ENCODE data around the gene FGF22.

The FGF22 gene

DNA sequence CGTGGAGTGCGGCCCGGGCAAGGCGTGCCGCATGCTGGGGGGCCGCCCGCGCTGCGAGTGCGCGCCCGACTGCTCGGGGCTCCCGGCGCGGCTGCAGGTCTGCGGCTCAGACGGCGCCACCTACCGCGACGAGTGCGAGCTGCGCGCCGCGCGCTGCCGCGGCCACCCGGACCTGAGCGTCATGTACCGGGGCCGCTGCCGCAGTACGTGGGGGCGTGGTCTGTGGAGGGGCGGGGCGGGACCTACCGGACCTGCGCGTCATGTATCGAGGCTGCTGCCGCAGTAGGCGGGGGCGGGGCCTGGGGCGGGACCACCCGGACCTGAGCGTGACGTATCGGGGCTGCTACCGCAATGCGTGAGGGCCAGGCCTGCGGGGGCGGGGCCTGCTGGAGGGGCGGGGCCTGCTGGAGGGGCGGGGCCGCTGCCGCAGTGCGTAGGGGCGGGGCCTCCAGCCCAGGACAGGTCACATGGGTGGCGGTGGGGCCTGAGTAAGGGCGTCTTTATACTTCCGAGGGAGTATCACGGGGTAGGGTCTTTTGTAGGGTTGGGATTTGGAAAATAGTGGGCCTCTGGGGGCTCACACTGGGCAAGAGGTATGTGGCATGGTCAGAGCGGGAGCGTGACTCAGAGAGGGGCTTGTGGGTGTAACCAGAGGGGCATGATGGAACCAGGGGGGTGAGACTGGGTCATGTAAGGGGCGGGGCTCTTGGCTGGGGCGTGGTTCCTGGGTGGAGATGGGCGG, 40.8 kb downstream of the FGF22 start:
- peak; percentile 100 for DNase-seq (ENCODE audit: low read depth)

DNA sequence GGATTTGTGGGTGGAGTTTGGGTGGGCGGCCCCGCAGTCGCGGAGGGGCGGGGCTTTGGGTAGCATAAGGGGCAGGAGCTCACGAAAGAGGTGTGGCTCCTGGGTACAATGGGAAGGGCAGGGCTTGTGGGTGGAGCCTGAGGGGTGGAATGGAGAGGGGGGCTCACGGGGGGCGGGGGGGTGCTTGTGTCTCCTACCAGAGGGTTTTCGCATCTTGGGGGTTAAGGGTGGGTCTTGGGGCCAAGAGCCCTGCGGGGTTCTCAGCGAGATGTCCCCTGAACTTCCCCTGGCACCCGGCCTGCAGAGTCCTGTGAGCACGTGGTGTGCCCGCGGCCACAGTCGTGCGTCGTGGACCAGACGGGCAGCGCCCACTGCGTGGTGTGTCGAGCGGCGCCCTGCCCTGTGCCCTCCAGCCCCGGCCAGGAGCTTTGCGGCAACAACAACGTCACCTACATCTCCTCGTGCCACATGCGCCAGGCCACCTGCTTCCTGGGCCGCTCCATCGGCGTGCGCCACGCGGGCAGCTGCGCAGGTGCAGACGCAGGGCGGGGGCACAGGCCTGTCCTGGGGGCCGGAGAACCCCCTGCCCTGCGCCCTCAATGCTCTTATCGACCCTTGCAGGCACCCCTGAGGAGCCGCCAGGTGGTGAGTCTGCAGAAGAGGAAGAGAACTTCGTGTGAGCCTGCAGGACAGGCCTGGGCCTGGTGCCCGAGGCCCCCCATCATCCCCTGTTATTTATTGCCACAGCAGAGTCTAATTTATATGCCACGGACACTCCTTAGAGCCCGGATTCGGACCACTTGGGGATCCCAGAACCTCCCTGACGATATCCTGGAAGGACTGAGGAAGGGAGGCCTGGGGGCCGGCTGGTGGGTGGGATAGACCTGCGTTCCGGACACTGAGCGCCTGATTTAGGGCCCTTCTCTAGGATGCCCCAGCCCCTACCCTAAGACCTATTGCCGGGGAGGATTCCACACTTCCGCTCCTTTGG, 41.6 kb downstream of the FGF22 start:
- DNase-seq (ENCODE audit: low read depth) = no peak

DNA sequence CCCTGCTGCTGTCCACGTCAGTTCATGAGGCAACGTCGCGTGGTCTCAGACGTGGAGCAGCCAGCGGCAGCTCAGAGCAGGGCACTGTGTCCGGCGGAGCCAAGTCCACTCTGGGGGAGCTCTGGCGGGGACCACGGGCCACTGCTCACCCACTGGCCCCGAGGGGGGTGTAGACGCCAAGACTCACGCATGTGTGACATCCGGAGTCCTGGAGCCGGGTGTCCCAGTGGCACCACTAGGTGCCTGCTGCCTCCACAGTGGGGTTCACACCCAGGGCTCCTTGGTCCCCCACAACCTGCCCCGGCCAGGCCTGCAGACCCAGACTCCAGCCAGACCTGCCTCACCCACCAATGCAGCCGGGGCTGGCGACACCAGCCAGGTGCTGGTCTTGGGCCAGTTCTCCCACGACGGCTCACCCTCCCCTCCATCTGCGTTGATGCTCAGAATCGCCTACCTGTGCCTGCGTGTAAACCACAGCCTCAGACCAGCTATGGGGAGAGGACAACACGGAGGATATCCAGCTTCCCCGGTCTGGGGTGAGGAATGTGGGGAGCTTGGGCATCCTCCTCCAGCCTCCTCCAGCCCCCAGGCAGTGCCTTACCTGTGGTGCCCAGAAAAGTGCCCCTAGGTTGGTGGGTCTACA, 43.1 kb downstream of the FGF22 start:
- no peak for DNase-seq (ENCODE audit: low read depth)

DNA sequence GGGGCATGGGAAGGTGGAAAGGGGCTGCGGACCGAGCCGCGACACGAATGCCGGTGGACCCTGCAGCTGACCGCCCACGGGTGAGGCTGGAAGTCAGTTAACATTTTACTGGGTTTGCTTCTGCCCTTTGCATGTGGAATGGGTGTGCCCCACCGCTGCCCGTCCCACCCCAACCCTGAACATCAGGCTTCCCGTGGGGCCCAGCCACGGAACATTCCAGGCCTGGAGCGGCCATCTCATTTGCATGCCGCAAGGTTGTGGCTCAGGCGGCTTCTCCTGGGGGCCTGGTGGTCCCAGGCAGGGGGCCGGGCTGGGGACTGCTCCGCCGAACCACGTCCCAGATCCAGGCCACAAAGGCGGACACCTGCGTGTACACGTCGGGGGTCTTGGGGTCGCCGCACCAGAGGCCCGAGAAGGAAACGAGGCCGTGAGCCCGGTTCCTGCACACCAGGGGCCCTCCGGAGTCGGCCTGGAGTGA, 45.8 kb downstream of the FGF22 start:
- no peak for DNase-seq (ENCODE audit: low read depth)

DNA sequence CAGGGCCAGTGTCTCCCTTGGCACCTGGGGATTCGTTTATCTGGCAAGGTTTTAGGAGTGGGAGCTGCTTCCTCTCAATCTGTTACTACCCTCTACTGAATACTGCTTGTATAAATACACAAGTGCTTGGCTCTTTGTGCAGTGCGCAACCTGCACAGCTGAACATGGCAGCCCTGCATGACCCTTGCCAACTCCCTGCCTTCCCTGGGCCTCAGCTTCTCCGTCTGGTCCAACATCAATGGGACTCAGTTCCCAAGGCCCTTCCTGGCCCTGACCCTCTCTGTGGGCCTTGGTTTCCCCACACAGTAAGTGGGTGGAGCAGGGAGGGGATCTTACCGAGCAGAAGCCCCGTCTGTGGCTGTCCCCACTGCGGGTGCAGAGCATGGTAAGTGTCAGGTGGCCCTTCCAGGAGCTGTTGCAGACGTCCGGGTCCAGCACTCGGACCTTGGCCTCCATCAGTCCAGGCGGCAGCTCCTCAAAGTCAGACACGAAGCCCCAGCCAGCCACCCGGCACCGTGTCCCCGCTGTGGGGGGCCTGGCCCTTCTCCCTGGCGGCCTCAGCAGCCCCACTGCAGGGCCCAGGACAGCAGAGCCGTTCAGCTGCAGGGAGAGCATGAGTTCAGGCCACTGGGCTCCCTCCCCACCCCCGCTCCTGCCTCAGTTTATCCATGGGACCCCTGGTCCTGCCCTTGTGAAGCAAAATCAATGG, 47.1 kb downstream of the FGF22 start:
- DNase-seq (ENCODE audit: low read depth) = no peak

DNA sequence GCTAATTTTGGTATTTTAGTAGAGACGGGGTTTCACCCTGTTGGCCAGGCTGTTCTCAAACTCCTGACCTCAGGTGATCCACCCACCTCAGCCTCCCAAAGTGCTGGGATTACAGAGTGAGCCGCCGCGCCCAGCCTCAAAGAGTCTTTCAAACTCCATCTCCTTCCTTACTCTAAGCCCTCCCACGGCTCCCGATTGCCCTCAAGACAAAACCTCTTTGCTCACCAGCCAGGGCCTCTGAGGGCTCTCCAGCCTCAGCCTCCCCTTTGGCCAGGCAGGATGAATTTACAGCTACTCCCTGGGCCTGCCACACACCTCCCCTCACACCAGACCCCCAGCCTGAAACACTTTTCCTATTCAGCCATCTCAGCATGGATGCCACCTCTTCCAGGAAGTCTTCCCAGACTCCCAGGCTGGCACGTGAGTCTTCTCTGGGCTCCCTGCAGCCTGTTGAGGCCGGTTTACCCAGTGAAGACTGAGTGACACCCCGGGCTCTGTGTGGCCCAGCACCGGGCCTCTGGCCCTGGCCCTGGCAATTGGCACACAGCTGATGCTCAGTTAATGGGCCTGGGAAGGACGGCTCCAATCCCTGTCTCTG, 48.0 kb downstream of the FGF22 start:
- DNase-seq (ENCODE audit: low read depth) = no peak

DNA sequence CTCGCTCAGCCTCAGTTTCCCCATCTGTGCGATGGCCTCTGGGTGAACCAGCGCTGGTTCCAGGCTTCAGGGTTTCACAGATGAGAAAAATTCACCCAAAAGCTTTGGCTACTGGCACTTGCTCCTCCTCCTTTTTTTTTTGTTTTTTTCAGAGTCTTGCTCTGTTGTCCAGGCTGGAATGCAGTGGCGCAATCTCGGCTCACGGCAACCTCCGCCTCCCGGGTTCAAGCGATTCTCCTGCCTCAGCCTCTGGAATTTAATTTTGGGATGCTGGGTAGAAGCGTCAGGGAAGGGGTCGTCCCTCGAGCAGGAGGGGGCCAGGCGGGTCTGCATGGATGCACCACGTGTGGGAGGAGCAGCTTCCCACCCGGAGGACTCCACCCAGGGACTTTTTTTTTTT, 48.5 kb downstream of the FGF22 start:
- no peak for DNase-seq (ENCODE audit: low read depth)

DNA sequence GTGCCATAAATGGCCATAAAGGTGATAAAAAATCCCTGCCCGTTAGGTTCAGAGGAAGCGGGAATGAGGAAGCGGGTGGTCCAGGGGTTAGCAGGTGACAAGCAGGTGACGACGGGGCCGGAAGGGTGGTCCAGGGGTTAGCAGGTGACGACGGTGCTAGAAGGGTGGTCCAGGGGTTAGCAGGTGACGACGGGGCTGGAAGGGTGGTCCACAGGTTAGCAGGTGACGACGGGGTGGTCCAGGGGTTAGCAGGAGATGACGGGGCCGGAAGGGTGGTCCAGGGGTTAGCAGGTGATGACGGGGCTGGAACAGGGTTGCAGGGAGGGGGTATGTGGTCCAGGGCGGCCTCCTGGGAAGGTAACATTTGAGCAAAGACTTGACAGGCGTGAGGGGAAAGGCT, 49.3 kb downstream of the FGF22 start:
- DNase-seq (ENCODE audit: low read depth) = no peak

DNA sequence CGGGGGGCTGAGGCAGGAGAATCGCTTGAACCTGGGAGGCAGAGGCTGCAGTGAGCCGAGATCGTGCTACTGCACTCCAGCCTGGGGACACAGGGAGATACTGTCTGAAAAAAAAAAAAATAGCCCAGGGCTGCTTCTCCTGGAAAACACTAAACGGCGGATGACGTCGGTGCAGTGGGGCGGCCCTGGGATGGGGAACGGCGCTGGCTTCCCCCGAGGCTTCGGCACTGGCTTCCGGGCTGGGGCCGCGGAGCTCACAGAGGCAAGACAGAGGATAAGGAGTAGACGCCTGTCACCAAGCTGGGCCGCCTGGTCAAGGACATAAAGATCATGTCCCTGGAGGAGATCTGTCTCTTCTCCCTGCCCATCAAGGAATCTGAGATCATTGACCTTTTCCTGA, 50.5 kb downstream of the FGF22 start:
- DNase-seq (ENCODE audit: low read depth) = no peak
